GM12892 (cell line): ENCODE measurements around the gene PIK3R5.

ENCODE experiments used
- POLR2A ChIP-seq: IDR thresholded peaks from 2 replicates; pipeline ENCODE4 v1.6.1; 2011; ENCODE audit warnings: low read depth, low read length, control low read depth
- POLR2AphosphoS5 ChIP-seq: IDR thresholded peaks from 2 replicates; pipeline ENCODE4 v1.6.1; 2011; ENCODE audit warnings: low read depth, low read length, control low read depth
- TAF1 ChIP-seq: IDR thresholded peaks from 2 replicates; pipeline ENCODE4 v1.6.1; 2011; ENCODE audit warnings: low read depth, mild to moderate bottlenecking, control low read depth, low read length, borderline replicate concordance

- TF ChIP-seq POLR2A (no peak), POLR2AphosphoS5 (no peak), TAF1 (no peak)
Observed at GRCh38 chr17:8832711-8833352, 132.7 kb downstream of the PIK3R5 start.
